ENCODE measurements around the gene FRS2. TPM values are rescaled to one million over a fixed set of nuclear protein-coding genes. Genes with fewer than 3 reads are reported as not detected.

FRS2 gene
- total and polyA plus RNA-seq, 10 of the 15 experiments (the other 5 are each of a cell fraction or from before 2014, with no cell fraction given), result 1.1 to 13.1 (median 5.9) TPM

DNA sequence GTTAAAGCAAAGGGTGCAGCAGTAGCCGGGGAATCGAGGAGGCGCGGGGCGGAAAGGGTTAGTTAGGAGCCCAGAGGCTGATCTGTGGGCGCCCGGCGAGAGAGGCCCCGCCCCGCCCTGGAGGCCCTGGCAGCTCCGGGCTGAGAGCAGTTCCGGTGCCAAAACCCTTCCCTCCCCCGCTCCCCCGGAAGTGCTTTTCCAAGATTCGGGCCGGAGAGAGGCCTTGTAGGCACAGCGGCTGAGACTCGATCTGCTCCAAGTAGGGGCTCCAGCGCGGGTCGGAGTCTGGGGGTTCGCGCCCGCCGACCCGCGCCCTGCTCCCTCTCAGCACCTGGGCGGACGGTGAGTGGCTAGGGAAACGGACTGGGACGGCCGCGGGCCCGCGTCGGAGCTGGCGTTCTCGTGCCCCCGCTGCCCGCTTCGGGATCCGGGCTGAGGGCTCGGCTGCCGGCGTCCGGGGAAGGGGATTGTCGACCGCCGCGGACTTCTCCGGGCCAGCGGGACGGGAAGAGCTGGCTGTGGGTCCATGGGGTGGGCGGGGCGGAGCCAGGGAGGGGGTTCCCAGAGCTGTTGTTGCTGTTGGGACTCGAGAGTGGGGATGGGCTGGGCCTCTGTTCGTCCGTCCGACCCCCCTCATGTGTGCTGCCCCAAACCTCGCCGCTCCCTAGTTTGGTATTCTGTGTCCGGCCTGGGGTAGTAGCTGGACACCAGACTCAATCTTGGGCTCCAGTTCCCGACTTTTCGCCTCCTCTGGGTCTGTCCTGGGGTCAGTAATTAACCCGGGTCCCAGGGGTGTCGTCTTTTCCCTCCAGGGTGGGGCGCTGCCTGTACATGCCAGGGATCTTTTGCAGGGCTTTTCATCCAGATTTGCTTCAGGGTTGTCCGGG lies at the start of gene FRS2 (continued):
- TF ChIP-seq MYC (IDR thresholded peaks at IDR 0.05; ENCODE audit: insufficient read depth, insufficient read length, insufficient replicate concordance, low read length, severe bottlenecking) (no peak), LARP7 (IDR thresholded peaks at IDR 0.05) (peak; percentile 79; the same call in 1 of the 2 replicates), MEF2A (IDR thresholded peaks at IDR 0.05; ENCODE audit: insufficient read depth, low read depth, low read length) (no peak), SMC3 (IDR thresholded peaks at IDR 0.05; ENCODE audit: borderline replicate concordance, low read length) (peak; percentile 28; the same call in 1 of the 2 replicates), IKZF1 (conservative IDR thresholded peaks at IDR 0.05) (peak; percentile 98), KDM1A (IDR thresholded peaks at IDR 0.05; ENCODE audit: borderline replicate concordance) (no peak), NR2F1 (conservative IDR thresholded peaks at IDR 0.05) (peak; percentile 56; the same call in 1 of the 2 replicates), RAD21 (IDR thresholded peaks at IDR 0.05; ENCODE audit: insufficient read depth, low read depth, low read length) (peak; percentile 71), ZNF207 (IDR thresholded peaks at IDR 0.05; ENCODE audit: borderline replicate concordance) (peak; percentile 84; the same call in 1 of the 2 replicates), CHD1 (IDR thresholded peaks at IDR 0.05; ENCODE audit: low read depth, low read length) (no peak), CREM (IDR thresholded peaks at IDR 0.05; ENCODE audit: low read depth) (0 out of 2 replicates have a peak, but pooled peaks have one; percentile 9), RCOR1 (conservative IDR thresholded peaks at IDR 0.05; ENCODE audit: low read depth, low read length) (no peak), RUNX3 (IDR thresholded peaks at IDR 0.05; ENCODE audit: low read length) (peak; percentile 27), DPF2 (IDR thresholded peaks at IDR 0.05) (0 out of 2 replicates have a peak, but pooled peaks have one; percentile 52), POLR2AphosphoS5 (IDR thresholded peaks at IDR 0.05; ENCODE audit: low read length) (peak; percentile 77), RB1 (IDR thresholded peaks at IDR 0.05; ENCODE audit: borderline replicate concordance) (peak; percentile 63; the same call in 1 of the 2 replicates), TCF12 (IDR thresholded peaks at IDR 0.05; ENCODE audit: low read depth, low read length) (0 out of 2 replicates have a peak, but pooled peaks have one; percentile 48), MXI1 (IDR thresholded peaks at IDR 0.05; ENCODE audit: low read depth, low read length) (no peak), RELA (IDR thresholded peaks at IDR 0.05; ENCODE audit: borderline replicate concordance, partially characterized antibody) (peak; percentile 56), ZSCAN29 (IDR thresholded peaks at IDR 0.05) (no peak), MTA2 (IDR thresholded peaks at IDR 0.05; ENCODE audit: low read depth) (peak; percentile 88), CHD2 (IDR thresholded peaks at IDR 0.05; ENCODE audit: borderline replicate concordance, low read depth, low read length) (peak; percentile 82), CBX5 (IDR thresholded peaks at IDR 0.05; ENCODE audit: low read depth) (peak; percentile 92), NFXL1 (IDR thresholded peaks at IDR 0.05; ENCODE audit: borderline replicate concordance) (no peak), ZNF384 (IDR thresholded peaks at IDR 0.05; ENCODE audit: borderline replicate concordance, low read depth, low read length) (no peak)
- TF ChIP-seq, protein P1, sequence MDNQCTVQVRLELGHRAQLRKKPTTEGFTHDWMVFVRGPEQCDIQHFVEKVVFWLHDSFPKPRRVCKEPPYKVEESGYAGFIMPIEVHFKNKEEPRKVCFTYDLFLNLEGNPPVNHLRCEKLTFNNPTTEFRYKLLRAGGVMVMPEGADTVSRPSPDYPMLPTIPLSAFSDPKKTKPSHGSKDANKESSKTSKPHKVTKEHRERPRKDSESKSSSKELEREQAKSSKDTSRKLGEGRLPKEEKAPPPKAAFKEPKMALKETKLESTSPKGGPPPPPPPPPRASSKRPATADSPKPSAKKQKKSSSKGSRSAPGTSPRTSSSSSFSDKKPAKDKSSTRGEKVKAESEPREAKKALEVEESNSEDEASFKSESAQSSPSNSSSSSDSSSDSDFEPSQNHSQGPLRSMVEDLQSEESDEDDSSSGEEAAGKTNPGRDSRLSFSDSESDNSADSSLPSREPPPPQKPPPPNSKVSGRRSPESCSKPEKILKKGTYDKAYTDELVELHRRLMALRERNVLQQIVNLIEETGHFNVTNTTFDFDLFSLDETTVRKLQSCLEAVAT (IDR thresholded peaks at IDR 0.05), result peak; percentile 71; the same call in 1 of the 2 replicates
- TF ChIP-seq, protein P2, sequence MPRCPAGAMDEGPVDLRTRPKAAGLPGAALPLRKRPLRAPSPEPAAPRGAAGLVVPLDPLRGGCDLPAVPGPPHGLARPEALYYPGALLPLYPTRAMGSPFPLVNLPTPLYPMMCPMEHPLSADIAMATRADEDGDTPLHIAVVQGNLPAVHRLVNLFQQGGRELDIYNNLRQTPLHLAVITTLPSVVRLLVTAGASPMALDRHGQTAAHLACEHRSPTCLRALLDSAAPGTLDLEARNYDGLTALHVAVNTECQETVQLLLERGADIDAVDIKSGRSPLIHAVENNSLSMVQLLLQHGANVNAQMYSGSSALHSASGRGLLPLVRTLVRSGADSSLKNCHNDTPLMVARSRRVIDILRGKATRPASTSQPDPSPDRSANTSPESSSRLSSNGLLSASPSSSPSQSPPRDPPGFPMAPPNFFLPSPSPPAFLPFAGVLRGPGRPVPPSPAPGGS (IDR thresholded peaks at IDR 0.05; ENCODE audit: borderline replicate concordance, insufficient read depth, low read depth, low read length, poor library complexity, severe bottlenecking), result peak; percentile 7
- TF ChIP-seq, protein P3, sequence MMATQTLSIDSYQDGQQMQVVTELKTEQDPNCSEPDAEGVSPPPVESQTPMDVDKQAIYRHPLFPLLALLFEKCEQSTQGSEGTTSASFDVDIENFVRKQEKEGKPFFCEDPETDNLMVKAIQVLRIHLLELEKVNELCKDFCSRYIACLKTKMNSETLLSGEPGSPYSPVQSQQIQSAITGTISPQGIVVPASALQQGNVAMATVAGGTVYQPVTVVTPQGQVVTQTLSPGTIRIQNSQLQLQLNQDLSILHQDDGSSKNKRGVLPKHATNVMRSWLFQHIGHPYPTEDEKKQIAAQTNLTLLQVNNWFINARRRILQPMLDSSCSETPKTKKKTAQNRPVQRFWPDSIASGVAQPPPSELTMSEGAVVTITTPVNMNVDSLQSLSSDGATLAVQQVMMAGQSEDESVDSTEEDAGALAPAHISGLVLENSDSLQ (IDR thresholded peaks at IDR 0.05), result 0 out of 2 replicates have a peak, but pooled peaks have one; percentile 6

Measured in GM12878 (cell line).